ENCODE results near the gene CD81.

CD81 gene

DNA sequence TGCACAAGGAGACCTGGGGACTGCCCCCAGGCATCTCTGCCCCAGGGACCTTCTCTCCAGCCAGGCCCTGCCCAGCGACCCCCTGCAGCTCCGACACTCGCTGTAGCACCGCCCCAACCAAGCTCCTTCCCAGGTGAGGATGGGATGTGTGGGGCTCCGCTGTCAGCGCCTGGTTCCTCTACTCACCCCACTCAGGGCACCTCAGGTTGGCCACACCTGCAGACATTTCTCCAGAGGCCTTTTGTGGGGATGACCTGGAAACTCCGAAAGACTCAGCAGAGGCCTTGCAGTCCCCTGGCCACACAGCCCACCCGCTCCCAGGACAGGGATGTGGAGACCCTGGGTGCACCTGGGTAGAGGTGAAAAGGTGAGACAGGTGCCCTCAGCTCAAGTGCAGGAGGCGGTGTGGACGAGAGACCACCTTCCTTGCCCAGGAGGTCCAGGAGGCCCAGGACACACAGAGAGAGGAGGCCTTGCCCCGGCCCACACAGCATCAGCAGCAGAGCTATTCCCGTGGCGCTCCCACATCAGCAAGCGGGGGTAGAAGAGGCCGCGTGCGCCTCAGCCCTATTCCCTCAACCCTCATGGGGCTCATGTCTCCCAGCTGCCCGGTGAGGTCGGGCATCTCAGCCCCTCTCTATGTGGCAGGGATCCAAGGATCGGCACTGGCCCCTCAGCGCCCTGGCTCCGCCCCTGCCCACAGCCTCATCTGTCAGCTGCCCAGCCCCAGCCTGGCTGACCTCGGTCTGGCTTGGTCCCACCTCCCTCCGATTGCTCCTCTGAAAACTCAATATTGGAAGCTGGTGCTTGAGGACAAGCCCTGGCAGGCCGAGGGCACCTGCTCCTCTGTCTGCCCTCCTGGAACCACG is 46.3 kb downstream of the CD81 start:
- no peak for DNase-seq

DNA sequence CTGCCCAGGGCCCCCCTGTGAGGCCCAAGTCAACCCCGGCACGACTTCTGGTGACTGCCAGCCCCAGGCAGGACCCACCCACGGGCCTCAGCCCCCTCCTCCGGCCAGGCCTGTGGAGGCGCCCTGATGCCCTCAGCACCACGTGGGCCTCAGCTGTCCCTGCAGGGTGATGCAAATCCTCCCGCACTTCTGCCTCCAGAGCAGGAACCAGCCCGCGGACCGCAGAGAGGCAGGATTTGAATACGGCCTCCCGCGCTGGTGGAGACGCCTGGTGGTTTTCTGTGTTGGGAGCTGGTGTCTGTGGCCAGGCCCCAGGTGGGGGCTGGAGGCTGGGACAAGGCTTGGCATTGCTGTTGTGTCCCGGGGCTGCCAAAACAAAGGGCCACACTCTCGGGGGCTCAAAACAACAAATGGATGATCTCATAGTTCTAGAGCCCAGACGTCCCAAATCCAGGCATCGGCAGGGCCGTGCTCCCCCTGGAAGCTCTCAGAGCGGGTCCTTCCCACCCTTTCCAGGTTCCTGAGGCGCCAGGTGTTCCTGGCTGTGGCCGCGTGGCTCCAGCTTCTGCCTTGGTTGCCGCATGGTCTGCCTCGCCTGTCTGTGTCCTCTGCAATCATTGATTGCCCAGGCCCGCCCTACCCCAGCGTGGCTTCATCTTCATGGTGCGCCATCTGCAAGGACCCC is 47.8 kb downstream of the CD81 start:
- DNase-seq, result no peak

DNA sequence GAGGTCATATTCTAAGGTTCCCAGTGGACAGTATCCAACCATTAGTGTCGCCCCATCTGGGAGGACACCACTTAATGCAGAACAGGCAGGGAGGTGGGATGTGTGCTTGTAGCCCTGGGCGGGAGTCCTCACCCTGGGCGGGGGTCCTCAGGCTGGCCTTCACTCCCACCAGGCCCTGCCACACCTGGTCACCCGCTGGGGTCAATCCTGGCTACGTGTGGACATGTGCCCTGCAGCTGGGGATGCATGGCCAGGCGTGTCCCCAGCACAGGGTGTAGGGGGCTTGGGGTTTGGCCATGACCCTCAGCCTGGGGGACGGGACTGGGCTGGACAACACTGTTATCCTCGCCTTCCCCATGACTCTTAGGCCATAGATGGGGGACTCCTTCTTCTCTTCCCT is 48.4 kb downstream of the CD81 start:
- DNase-seq, result no peak

DNA sequence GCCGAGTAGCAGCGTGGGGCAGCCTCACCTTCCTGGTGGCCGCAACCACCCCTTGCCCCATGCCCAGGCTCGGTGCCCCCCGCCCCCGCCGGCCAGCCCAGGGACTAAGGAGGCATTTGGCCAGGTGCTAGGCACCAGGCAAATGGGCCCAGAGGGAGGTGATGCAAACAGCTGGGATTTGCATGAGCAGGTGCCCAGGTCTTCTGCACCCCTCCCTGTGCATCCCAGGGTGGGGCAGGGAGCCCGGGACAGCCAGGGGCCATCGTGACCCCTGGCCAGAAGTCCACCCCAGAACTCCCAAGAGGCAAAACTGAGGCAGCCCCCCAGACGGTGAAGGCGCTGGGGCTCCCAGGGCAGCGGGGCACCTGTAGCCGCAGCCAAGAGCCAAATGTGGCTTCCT is 49.1 kb downstream of the CD81 start:
- DNase-seq, result no peak

DNA sequence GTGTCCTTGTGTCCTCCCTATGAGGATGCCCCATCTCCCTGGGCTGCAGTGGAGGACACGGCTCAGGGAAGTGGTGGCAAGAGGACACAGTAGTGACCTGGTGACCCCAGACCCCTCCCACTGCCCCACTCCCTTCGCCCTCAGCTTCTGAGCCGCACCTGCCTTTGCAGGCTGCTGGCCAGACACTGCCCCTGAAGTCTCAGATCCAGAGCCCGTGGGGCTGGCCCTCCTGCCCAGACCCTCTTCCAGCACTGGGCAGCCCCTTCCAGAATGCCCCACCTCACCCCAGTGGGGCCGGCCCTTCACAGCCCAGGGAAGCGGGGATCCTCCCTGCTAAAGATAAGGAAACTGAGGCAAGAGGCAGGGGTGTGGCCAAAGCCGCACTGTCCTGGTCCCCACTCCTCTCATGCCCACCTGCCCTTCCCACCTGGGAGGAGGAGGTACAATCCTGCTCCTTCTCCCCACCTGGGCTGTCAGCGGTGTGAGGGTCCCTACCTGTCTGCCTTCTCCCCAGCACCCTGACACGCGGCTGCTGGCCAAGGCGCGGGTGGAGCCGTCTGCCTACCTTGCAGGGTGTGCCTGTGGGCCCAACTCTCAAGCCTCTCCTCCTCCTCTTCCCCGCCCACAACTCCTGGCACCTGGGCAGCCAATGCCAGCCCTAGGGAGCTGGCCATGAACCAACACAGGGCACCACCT is 49.9 kb downstream of the CD81 start:
- DNase-seq, result no peak

DNA sequence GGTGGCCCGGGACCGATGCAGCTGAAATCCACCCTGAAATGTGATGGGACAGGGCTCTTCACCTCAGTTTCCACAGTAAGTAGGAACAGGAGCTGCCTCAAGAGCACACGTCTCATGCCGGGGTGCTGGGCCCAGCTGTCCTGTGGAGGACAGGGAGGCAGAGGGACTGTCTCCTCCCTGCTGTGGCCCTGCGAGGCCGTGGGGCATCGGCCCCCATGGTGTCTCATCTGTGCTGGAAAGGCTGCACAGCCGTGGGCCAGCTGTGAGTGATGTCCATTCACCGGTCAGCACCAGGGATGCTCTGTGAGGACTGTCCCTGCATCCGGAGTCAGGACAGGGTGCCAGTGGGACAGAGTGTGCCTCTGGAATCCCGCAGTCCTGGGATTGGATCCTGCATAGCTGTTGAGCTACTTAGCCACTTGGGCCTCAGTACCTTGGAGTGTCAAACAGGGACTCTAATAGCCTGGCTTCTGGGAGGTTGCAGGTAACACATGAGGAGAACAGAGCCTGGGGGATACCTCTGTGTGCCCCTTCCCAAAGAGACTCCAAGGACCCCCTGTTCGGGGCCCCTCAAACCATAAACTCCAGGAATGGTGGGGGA is 50.7 kb downstream of the CD81 start:
- DNase-seq, result no peak

DNA sequence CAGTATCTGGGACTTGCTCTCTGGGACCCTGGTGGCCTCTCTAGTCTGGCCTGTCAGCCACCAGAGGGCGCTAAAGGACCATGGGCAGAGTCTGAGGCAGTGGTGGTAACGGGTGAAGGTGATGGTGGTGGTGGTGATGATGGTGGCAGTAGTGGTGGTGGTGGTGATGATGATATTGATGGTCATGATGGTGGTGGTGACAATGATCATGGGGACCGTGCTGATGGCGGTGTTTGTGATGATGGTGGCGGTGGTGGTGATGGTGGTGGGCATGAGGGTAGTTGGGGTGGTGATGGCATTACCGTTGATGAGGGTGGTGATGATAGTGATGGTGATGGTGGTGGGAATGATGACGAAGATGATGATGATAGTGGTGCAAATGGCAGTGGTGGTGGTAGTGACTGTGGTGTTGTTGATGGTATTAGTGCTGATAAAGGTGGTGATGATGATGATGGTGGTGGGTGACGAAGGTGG is 51.2 kb downstream of the CD81 start:
- DNase-seq, result no peak

DNA sequence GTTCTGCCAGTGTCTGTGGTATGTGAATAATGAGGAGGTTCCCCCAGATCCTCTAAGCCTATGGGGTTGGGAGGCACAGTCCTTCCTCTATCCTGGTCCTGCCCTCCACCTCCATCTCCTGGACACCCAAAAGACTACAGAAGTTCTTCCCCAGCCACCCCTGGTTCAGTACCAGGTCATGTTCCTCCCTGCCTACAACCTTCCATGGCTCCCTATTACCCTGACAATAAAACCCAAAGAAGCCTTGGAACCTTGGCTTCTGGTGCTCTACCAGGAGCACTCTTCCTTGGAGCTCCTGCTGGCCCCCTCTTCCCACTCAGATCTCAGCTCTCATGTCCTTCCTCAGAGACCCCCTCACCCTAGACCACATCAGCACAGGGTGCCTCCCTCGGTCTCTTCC is 54.3 kb downstream of the CD81 start:
- DNase-seq, result no peak

DNA sequence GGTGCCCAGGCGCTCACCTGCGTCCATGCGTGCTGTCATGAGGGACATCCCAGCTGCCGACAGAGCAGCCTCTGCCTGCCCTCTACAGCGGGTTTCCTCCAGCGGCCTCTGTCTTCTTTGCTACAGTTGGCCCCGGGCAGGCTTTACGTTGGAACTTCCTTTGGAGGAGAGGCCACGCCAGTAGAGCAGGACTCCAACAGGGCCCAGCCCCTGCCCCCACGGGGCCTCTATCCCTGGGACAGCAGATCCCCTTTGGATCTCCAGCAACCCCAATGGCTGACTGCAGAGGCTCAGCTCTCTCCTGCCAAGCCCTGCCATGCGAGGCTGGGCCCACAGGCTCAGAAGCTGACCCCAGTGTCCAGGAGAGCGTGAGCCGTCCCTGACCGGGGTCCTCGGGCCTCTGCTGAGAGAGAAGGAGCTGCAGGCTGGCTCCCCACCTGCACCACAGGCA is 55.1 kb downstream of the CD81 start:
- DNase-seq, result no peak

DNA sequence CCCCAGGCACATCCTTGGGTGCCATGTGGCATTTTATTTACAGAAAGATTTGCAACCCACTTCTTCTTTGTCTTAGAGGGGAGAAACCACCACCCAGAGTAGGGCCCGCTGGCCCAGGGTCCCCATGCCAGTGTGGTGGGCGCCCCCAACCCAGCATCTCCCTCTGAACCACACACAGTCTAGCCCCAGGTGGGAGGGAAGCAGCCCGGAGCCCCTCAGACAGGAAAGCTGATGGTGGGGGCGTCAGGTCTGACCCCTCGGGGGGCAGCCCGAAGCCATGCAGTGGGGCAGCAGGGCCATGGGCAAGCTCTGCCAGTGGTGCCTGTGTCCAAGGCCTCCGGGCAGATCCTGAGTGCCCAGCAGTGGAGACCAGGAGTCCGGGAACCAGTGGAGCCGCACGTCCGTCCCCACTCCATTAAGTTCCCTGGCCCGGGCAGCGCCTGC is 55.5 kb downstream of the CD81 start:
- DNase-seq, result no peak

DNA sequence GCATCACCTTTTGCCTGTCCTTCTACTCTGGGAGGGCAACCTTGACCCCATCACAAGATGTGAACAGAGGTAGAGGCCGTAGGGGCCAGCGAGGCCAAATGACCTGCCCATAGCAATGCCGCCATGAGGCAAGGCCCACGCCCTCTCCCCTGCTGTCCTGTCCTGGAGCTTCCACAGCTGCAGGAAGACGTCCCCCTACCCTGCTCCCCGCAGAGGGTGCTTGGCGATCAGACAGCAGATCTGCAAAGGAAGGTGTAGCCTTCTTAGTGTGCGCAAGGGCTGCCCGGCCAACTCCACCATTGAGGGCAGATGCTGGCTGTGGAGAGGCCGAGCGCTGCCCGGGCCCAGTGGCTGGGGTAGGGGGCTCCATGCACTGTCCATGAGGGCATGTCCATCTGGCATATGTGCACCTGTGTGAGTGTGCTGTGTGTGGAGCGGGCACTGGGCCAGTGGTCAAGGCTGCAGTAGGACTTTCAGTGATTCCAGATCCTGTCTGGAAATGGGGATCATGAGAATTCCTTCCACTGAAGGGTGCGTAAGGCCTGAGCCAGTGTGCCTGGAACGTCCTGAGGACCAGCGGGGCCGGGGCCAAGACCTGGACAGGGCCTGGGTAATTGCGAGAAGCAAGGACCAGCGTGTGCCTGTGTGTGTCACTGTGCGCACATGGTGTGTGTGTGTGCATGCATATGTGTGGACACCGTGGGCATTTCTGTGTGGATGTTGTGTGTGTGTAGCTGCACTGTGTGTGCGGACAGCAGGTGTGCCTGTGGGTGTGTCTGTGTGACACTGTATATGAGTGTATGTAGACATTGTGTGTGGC is 56.2 kb downstream of the CD81 start:
- DNase-seq, result no peak

DNA sequence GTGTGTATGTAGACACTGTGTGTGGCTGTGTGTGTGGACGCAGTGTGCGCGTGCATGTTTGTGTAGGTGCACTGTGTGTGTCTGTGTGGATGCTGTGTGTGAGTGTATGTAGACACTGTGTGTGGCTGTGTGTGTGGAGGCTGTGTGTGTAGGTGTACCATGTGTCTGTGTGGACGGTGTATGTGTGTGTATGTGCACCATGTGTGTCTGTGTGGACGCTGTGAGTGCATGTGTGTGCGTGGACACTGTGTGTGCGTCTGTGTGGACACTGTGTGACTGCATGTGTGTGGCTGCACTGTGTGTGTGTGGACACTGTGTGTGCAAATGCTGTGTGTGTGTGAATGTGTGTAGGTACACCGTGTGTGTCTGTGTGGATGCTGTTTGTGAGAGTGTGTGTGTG is 56.9 kb downstream of the CD81 start:
- no peak for DNase-seq

DNA sequence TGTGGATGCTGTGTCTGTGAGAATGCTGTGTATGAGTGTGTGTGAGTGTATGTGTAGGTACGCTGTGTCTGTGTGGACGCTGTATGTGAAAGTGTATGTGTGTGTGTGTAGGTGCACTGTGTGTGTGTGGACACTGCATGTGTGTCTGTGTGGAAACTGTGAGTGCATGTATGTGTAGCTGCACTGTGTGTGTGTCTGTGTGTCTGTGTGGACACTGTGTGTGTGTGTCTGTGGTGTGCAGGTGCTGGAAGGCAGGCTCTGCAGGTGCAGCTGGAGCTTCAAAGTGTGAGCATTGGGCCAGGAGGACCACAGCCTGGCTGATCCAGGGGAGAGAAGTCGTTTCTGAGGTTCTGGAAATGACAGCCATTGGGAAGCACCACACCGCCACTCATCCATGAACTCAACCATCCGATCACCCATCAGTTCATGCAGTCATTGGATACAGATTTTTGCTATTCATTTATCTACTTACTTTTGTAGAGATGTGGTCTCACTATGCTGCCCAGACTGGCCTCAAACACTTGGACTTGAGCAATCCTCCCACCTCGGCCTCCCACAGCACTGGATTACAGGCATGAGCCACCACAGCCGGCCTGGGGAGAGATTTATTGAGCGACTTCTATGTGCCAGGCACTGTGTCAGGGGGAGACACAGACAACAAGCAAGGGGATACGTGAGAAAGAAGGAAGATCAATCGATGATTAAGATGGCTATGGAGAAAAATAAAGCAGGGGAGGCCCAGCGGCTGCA is 57.6 kb downstream of the CD81 start:
- no peak for DNase-seq

DNA sequence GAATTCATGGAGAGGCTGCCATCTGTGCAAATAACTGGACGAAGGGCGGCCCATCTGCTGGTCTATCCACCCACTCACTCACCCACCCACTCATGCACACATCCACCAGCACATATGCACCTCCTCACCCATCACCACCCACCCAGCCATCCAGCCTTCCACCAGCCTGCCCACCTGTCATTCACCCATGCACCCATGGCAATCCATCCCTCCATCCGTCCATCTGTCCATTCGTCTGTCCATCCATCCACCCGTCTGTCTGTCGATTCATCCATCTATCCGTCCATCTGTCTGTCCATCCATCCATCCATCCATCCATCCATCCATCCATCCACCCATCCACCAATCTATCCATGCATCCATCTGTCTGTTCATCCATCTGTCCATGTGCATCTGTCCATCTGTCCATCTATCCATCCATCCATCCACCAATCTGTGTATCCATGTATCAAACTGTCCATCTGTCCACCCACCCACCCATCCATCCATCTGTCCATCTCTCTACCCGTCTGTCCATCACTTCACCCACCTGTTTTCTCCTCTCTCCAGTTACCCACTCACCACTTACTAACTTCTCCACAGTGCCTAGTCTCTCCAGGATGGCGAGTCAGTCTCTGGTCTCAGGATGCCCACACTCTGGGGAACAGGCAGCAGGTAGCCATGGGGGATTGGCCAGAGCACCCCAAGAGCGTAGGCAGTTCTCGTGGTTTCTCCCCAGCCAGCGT is 58.3 kb downstream of the CD81 start:
- no peak for DNase-seq

DNA sequence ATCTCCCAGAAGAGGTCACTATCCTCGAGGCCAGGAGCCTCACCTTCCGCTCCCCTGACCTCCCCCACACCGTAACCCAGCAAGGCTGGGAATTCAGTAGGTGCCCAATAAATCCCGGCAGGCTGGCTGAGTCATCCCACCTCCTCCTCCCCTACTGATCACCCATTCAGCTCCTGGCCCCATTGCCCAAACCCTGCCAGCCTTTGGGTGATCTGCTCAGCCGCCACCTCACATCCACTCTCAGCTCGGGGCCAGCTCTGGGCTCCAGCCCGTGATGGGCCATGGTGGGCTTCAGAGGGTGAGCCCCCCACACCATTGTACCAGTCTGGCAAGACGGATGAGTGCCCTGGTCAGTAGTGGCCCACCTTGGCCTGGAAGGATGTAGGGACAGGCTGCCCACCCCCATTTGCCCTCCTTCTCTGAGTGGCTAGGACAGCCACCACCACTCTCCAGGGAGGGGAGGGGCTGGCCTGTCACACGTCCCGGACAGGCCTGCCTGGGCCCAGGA is 59.0 kb downstream of the CD81 start:
- DNase-seq, result no peak

DNA sequence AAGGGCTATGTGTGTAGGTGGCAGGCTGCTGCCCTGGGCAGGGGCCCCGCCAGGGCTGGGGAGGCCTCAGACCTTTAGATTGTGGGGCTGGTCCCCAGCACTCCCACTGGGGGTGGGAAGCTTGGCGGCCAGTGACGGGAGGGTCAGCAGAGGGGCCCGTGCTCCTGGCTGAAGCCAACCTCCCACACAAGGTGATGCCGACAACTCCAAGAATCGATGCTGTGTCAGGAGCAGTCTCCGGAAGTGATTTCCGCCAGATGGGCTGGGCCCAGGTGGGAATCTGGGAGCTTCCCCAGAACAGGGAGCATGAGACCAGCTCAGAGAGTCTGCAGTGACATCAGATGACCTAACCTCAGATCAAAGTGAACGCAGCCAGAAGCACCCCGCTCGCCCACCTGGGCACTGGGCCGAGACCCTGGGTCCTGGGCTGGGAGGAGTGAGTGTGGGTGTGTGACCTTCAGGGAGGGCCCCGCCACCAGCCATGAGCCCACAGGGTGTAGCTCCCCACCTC is 59.5 kb downstream of the CD81 start:
- DNase-seq, result no peak

DNA sequence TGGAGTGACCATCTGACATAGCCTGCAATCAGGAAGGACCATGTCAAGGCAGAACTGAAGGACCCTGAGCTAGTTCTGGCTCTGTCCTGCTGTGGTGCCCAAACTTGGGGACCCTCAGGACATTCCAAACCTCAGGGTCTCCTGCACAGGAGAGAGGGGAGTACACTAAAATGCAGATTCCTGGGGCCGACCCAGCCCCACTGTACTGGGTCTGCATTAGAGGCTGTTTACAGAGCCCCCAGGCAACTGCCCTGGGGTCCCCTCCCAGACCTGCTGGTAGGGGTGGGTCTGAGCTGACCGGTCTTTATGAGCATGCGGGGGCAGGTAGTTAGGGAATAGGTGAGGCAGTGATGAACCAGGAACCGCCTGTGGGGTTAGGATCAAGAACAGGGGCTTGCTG is 60.4 kb downstream of the CD81 start:
- no peak for DNase-seq

DNA sequence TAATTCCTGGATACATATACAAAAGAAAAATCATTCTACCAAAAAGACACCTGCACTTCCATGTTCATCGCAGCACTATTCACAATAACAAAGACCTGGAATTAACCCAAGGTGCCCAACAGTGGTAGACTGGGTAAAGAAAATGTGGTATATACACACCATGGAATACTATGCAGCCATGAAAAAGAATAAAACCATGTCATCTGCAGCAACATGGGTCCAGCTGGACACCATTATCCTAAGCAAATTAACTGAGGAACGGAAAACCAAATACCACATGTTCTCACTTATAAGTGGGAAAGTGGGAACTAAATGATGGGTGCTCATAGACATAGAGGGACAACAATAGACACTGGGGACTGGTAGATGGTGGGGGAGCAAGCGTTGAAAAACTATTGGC is 62.7 kb downstream of the CD81 start:
- DNase-seq, result no peak

DNA sequence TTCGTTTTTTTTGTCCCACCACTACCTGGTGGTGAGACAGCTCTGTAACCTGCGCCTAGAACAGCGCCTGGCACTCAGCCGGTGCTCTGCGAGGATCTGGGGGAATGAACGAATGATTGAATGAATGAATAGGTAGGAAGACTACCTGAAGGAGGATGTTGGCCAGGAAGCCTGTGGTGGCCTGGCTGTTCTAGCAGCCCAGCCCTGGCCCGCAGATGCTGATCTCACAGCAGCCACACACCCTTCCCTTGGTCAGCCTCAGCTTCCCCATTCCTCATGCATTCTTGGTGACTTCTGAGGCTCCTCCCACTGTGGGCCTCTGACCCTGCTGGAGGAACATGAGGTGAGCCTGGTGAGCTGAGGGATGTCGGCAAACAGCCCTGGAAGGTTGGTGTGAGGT is 63.5 kb downstream of the CD81 start:
- no peak for DNase-seq

DNA sequence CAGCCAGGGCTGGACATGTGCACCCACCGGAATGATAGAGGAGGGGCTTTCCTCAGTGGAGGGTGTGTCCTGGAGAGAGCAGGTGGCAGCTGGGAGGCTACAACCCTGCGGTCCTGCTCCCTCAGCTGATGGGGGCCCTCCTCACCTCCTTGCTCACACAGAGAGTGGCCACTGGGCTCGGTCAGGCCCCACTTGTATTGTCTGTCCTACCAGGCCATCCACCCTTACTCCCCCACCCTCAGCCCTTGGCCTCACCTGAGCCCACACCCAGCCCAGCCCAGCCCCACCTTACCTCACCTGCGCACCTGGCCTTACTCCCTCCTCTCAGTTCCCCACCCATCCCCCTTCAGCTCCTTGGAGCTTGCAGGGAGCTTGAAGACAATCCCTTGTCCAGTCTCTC is 64.1 kb downstream of the CD81 start:
- no peak for DNase-seq

All from NCI-H2171 treated with DMSO at 0.1 percent for 48 hours (cell line).